A673 (cell line): ENCODE results near the gene ALOX12B. TPM values are rescaled to one million over a fixed set of nuclear protein-coding genes. Genes with fewer than 3 reads are reported as not detected.

Experiments
- BruUV-seq: library from RNA; stranded (reverse); fragments of 400-500 nt; replicated peaks from 2 replicates; lab custom pipeline; 2021; lab: Mats Ljungman, UMichigan
- CTCF ChIA-PET: fragments of 300-600 bp; sonication (Branson Sonifier 250); formaldehyde crosslinking; loops from one replicate; lab custom pipeline; 2022; ENCODE audit warnings: antibody characterized with exemption; lab: Charles Lee
- POLR2A ChIA-PET: fragments of 300-600 bp; sonication (Branson Sonifier 250); formaldehyde crosslinking; loops from one replicate; lab custom pipeline; 2022; ENCODE audit warnings: antibody characterized with exemption; ENCODE audit not compliant: low non-redundant PET; lab: Charles Lee
- DNase-seq: peaks from one replicate; pipeline ENCODE4 v3.0.0-alpha.2; 2015; ENCODE audit warnings: low spot score
- H3K27ac ChIP-seq: fragments of 200-600 bp; sonication (generic); 2 replicates; pipeline ENCODE4 v1.5.1; 2016; ENCODE audit warnings: mixed run types, low read depth, mild to moderate bottlenecking, mixed read lengths, antibody characterized with exemption, low read length; ENCODE audit not compliant: poor library complexity, severe bottlenecking
- H3K27me3 ChIP-seq: fragments of 200-600 bp; sonication (generic); replicated peaks from 2 replicates; pipeline ENCODE4 v1.6.1; 2017; ENCODE audit warnings: mixed run types, low read depth, mild to moderate bottlenecking, mixed read lengths, antibody characterized with exemption, low read length; ENCODE audit not compliant: insufficient read depth, poor library complexity
- H3K36me3 ChIP-seq: fragments of 200-600 bp; sonication (generic); 2 replicates; pipeline ENCODE4 v1.6.1; 2016; ENCODE audit warnings: mixed run types, mild to moderate bottlenecking, mixed read lengths, antibody characterized with exemption, low read length; ENCODE audit not compliant: insufficient read depth, poor library complexity, severe bottlenecking
- H3K4me1 ChIP-seq: fragments of 200-600 bp; sonication (generic); 2 replicates; pipeline ENCODE4 v1.6.1; 2017; ENCODE audit warnings: mixed run types, mild to moderate bottlenecking, mixed read lengths, antibody characterized with exemption, low read length; ENCODE audit not compliant: insufficient read depth, poor library complexity, severe bottlenecking
- H3K4me3 ChIP-seq: fragments of 200-600 bp; sonication (generic); 2 replicates; pipeline ENCODE4 v1.5.1; 2016; ENCODE audit warnings: low read depth, mixed run types, mild to moderate bottlenecking, mixed read lengths, low read length; ENCODE audit not compliant: poor library complexity, severe bottlenecking
- H3K9me3 ChIP-seq: fragments of 200-600 bp; sonication (generic); 2 replicates; pipeline ENCODE4 v1.6.1; 2016; ENCODE audit warnings: mixed run types, low read depth, mild to moderate bottlenecking, mixed read lengths, antibody characterized with exemption, low read length; ENCODE audit not compliant: poor library complexity, severe bottlenecking
- EZH2 ChIP-seq: fragments of 200-600 bp; sonication (generic); IDR thresholded peaks from 2 replicates; pipeline ENCODE4 v1.6.1; 2017; ENCODE audit warnings: borderline replicate concordance, low read depth, mild to moderate bottlenecking, mixed read lengths, antibody characterized with exemption, low read length; ENCODE audit not compliant: poor library complexity, severe bottlenecking
- intact Hi-C: fragments of 100-400 bp; cut with micrococcal nuclease; formaldehyde crosslinking; loops from one replicate; pipeline ENCODE4 v1.10.0; 2022; ENCODE audit not compliant: unreplicated experiment
- total RNA-seq: library from RNA; stranded (reverse); gene quantifications from 2 replicates; pipeline ENCODE4 v1.2.3, GENCODE V29; 2021
- TF ChIP-seq, protein P1 (sequence below): fragments of 300-800, 200-600 bp; sonication (generic); conservative IDR thresholded peaks from 2 replicates; pipeline ENCODE4 v1.5.1; 2017; ENCODE audit warnings: low read depth, mild to moderate bottlenecking, antibody characterized with exemption, low read length, moderate library complexity, mixed read lengths

Gene ALOX12B
- total RNA-seq, 1 experiment from 2014 or later: 0.39 TPM

DNA sequence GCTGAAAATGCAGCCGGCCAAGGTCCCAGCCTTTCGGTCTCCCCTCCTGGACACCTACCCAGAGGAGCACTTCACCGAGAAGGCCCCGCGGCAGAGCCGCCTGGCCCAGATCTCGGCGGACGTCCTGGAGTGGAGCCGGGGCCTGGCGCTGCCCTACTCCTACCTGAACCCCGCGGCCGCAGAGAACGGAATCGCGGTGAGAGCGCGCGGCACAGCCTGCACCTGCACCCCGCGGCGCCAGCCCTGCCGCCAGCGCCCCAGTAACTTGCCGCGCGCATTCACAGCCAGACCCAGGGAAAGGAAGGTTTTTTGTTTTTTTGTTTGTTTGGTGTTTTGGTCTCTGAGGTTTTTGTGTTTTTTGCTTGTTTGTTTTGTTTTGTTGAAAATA lies 15.2 kb downstream of the ALOX12B start:
- no peak for DNase-seq
- intact Hi-C loops: no loop called here
- POLR2A ChIA-PET: no interaction called here
- Histone ChIP-seq H3K27ac (no peak overlapping the region), H3K4me3 (no peak overlapping the region), H3K9me3 (no peaks in the 10 kb centered on the region), H3K27me3 (peaks cover 31% of the 10 kb centered on the region), H3K4me1 (peaks cover 5% of the 10 kb centered on the region), H3K36me3 (no peaks in the 10 kb centered on the region)
- CTCF ChIA-PET: no interaction called here
- no TSS peak for BruUV-seq
- TF ChIP-seq EZH2: no peak

DNA sequence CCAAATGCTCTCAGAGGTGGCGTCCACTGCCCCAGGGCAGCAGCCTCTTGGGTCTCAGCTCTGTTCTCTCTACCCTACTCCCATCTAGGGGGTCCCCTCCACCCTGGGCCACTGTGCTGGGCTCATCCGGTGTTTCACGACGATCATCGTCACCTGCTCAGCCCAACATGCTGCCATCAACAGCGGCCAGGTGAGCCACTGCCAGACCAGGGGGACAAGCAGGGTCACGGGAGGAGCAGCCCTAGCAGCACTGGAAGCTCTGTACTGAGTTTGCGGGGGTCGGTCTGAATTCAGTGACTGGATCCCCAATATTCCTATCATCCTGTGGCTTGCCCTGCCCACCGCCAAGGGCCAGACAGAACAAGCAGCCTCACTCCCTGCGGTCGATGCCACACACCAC lies 16.0 kb downstream of the ALOX12B start:
- H3K27me3 ChIP-seq: peaks cover 31% of the 10 kb centered on the region
- intact Hi-C loops: no loop called here

DNA sequence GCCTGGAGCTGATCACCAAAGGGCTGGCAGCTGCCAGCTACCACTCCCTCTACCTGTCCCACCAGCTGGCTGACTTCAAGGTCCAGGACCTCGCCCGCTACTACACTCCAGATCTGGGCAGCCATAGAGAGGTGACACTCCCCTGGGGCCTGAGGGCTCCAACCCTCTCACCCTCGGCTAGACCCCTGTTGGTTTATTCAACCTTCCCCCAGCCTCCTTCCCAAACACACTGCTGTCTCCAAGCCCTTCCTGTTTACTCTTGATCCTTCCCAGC lies 18.0 kb downstream of the ALOX12B start:
- no TSS peak for BruUV-seq
- CTCF ChIA-PET: no interaction called here
- TF ChIP-seq EZH2: no peak
- TF ChIP-seq, protein P1, sequence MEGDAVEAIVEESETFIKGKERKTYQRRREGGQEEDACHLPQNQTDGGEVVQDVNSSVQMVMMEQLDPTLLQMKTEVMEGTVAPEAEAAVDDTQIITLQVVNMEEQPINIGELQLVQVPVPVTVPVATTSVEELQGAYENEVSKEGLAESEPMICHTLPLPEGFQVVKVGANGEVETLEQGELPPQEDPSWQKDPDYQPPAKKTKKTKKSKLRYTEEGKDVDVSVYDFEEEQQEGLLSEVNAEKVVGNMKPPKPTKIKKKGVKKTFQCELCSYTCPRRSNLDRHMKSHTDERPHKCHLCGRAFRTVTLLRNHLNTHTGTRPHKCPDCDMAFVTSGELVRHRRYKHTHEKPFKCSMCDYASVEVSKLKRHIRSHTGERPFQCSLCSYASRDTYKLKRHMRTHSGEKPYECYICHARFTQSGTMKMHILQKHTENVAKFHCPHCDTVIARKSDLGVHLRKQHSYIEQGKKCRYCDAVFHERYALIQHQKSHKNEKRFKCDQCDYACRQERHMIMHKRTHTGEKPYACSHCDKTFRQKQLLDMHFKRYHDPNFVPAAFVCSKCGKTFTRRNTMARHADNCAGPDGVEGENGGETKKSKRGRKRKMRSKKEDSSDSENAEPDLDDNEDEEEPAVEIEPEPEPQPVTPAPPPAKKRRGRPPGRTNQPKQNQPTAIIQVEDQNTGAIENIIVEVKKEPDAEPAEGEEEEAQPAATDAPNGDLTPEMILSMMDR: no peak
- Histone ChIP-seq H3K36me3 (no peaks in the 10 kb centered on the region), H3K4me3 (no peak overlapping the region), H3K9me3 (no peaks in the 10 kb centered on the region), H3K4me1 (peaks cover 5% of the 10 kb centered on the region), H3K27me3 (peaks cover 23% of the 10 kb centered on the region), H3K27ac (no peak overlapping the region)
- intact Hi-C loops: no loop called here
- POLR2A ChIA-PET: no interaction called here
- DNase-seq: no peak

More for the DNA sequence above, 16.0 kb downstream of the ALOX12B start:
- no peaks in the 10 kb centered on the region for H3K36me3 ChIP-seq
- peaks cover 5% of the 10 kb centered on the region for H3K4me1 ChIP-seq
- POLR2A ChIA-PET: no interaction called here
- no peaks in the 10 kb centered on the region for H3K9me3 ChIP-seq
- CTCF ChIA-PET: no interaction called here
- H3K4me3 ChIP-seq: no peak overlapping the region
- no peak overlapping the region for H3K27ac ChIP-seq
- TF ChIP-seq, protein P1: no peak
- no peak for TF ChIP-seq EZH2
- no TSS peak for BruUV-seq
- no peak for DNase-seq
